Osteocyte (in vitro differentiated cells): Measurements from ENCODE around the gene PLA2G3. TPM values are rescaled to one million over a fixed set of nuclear protein-coding genes. Genes with fewer than 3 reads are reported as not detected.
"Not testable (repeated sequence)": the region's sequence is repeated elsewhere in the genome, so short reads cannot be mapped to it uniquely, and the experiment has no call there.

ENCODE experiments used
- DNase-seq: peaks from one replicate; pipeline ENCODE4 v3.0.0; 2021; ENCODE audit warnings: mixed read lengths; ENCODE audit not compliant: unreplicated experiment; ENCODE audit errors: extremely low spot score
- H3K27ac Mint-ChIP-seq: one replicate; pipeline ENCODE4 v1.8.0; 2021; ENCODE audit warnings: mild to moderate bottlenecking, mixed read lengths; ENCODE audit not compliant: unreplicated experiment
- H3K27me3 Mint-ChIP-seq: one replicate; pipeline ENCODE4 v1.8.0; 2021; ENCODE audit warnings: mixed read lengths; ENCODE audit not compliant: unreplicated experiment
- H3K36me3 Mint-ChIP-seq: one replicate; pipeline ENCODE4 v1.8.0; 2021; ENCODE audit warnings: mixed read lengths; ENCODE audit not compliant: unreplicated experiment
- H3K4me1 Mint-ChIP-seq: one replicate; pipeline ENCODE4 v1.8.0; 2021; ENCODE audit warnings: mixed read lengths; ENCODE audit not compliant: unreplicated experiment
- H3K4me3 Mint-ChIP-seq: one replicate; pipeline ENCODE4 v1.8.0; 2021; ENCODE audit warnings: mild to moderate bottlenecking, moderate library complexity, mixed read lengths; ENCODE audit not compliant: unreplicated experiment
- H3K9me3 Mint-ChIP-seq: one replicate; pipeline ENCODE4 v1.8.0; 2021; ENCODE audit warnings: mixed read lengths; ENCODE audit not compliant: unreplicated experiment
- total RNA-seq: library from RNA; stranded (reverse); gene quantifications from 2 replicates; pipeline ENCODE4 v1.2.1, GENCODE V29; 2021
- TF ChIP-seq, protein P1 (sequence below): fragments of 200-600 bp; sonication (generic); IDR thresholded peaks from 2 replicates; pipeline ENCODE4 v1.5.0; 2021; ENCODE audit warnings: antibody characterized with exemption, mild to moderate bottlenecking, moderate library complexity

Gene PLA2G3
- total RNA-seq, 1 donor from 2014 or later = not detected

DNA sequence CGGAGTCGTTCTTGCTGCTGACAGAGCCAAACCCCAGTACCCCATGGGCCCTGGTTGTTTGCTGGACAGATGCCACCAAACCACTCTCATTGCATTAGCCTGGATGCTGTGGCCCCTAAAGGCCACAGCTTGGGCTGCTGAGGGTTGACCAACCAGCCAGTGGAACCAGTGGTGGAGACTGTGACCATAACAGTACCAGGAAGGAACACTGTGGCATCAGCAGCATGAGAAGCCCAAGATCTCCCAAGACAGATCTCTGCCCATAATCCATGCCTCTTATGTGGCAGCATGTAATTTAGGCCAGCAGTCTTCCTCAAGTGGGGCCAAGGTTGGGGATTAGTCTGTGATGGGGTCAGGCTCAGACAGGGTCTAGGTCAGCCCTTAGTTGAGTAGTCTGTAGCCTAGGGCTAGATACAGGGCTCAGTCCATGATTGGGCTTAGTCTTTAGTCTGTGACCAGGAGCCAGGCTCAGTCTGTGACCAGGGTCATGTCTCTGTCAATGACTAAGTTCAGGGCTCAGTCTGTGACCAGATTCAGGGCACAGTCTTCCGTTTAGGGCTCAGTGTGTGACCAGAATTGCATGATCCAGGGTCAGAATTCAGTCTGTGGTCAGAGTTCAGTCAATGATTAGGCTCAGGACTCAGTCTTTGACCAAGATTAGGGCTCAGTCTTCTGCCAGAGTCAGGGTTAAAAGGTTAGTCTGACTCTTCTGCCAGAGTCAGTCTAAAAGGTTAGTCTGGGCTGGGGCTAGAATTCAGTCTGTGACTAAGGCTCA lies 22.1 kb downstream of the PLA2G3 start:
- DNase-seq = no peak
- Mint-ChIP-seq H3K4me1 (peaks cover 9% of the 10 kb centered on the region), H3K4me3 (no peak overlapping the region), H3K36me3 (no peaks in the 10 kb centered on the region), H3K27me3 (no peaks in the 10 kb centered on the region), H3K9me3 (no peaks in the 10 kb centered on the region), H3K27ac (no peak overlapping the region)
- TF ChIP-seq, protein P1, sequence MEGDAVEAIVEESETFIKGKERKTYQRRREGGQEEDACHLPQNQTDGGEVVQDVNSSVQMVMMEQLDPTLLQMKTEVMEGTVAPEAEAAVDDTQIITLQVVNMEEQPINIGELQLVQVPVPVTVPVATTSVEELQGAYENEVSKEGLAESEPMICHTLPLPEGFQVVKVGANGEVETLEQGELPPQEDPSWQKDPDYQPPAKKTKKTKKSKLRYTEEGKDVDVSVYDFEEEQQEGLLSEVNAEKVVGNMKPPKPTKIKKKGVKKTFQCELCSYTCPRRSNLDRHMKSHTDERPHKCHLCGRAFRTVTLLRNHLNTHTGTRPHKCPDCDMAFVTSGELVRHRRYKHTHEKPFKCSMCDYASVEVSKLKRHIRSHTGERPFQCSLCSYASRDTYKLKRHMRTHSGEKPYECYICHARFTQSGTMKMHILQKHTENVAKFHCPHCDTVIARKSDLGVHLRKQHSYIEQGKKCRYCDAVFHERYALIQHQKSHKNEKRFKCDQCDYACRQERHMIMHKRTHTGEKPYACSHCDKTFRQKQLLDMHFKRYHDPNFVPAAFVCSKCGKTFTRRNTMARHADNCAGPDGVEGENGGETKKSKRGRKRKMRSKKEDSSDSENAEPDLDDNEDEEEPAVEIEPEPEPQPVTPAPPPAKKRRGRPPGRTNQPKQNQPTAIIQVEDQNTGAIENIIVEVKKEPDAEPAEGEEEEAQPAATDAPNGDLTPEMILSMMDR = no peak

DNA sequence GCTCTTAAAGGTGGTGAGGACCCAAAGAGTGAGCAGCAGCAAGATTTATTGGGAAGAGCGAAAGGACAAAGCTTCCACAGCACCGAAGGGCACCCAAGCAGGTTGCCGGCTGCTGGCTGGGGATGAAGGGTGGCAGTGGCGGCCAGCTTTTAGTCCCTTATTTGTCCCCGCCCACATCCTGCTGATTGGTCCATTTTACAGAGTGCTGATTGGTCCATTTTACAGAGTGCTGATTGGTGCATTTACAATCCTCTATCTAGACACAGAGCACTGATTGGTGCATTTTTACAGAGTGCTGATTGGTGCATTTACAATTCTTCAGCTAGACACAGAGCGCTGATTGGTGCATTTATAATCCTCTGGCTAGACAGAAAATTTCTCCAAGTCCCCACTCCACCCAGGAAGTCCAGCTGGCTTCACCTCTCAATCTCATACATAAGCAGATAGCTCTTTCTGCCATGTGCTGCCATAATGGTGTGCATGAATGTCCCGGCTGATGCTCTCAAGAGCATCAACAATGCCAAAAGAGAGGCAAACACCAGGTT lies 27.7 kb downstream of the PLA2G3 start:
- not testable (repeated sequence) for H3K9me3 Mint-ChIP-seq, H3K4me1 Mint-ChIP-seq, DNase-seq, H3K27me3 Mint-ChIP-seq, H3K36me3 Mint-ChIP-seq, H3K27ac Mint-ChIP-seq, H3K4me3 Mint-ChIP-seq

DNA sequence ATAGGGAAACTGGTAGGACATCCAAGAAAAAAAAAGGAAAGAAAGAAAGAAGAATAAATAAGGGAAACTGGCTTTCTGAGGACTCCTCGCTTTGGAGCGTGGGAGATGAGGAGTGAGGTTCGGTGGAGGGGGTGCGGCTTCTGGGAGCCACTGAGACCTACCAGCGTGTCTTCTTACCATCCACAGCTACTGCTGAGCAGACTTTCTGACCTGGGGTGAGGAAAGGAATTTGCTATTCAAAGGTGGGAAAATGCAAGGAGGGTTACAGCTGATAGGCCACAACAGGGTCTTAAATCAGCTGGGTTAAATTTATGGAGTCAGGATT lies 32.5 kb downstream of the PLA2G3 start:
- TF ChIP-seq, protein P1 = no peak
- peak overlapping the region; percentile 93 for H3K4me3 Mint-ChIP-seq
- DNase-seq = no peak
- H3K9me3 Mint-ChIP-seq = no peaks in the 10 kb centered on the region
- peaks cover 2% of the 10 kb centered on the region for H3K36me3 Mint-ChIP-seq
- peaks cover 29% of the 10 kb centered on the region for H3K4me1 Mint-ChIP-seq
- peak overlapping the region; percentile 90 for H3K27ac Mint-ChIP-seq
- no peaks in the 10 kb centered on the region for H3K27me3 Mint-ChIP-seq

DNA sequence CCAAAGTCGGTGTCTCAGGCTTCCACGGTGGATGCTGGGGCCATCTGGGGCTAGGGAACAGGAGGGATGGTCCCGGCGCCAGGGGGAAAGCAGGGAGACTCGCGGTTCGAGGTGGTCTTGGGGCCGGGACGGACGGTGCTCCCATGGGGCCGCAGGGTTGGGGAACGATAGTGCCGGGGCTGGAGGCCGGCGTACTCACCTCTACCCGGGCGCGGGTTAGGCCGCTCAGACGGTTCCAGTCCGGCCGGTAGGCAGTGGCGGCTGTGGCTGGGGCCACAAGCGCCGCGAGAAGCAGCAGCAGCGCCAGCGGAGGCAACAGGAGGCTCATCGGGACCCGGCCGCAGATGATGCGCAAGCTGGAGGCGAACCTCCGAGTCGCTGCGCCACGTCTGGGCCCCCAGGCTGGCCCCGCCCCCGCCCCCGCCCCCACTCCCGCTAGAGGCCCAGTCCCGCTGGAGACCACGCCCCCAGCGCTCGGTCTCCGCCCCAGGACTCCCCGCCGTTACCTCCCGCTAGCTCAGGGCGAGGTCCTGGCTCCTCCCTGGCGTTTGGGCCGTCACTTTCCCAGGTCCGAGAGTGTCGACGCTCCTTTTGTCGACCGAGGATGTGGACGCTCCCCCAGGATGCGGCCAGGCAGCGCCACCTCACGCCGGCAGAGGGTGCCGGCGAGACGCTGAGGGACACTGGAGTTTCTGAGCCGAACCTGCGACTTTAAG lies 33.0 kb downstream of the PLA2G3 start, which contains the start of gene SELENOM:
Gene SELENOM, minus strand, starts transcription at position 391 of the 716 bp plus-strand sequence. Its CDS starts 63 bp downstream, at position 328.
- Mint-ChIP-seq H3K27ac (peak within 1 kb of the TSS; percentile 90), H3K4me3 (peak within 1 kb of the TSS; percentile 93), H3K27me3 (no peaks in the 10 kb centered on the region), H3K4me1 (peaks cover 34% of the 10 kb centered on the region), H3K36me3 (peaks cover 2% of the 10 kb centered on the region), H3K9me3 (no peaks in the 10 kb centered on the region)
- peak; percentile 99 for DNase-seq
- TF ChIP-seq, protein P1 = peak; percentile 96

DNA sequence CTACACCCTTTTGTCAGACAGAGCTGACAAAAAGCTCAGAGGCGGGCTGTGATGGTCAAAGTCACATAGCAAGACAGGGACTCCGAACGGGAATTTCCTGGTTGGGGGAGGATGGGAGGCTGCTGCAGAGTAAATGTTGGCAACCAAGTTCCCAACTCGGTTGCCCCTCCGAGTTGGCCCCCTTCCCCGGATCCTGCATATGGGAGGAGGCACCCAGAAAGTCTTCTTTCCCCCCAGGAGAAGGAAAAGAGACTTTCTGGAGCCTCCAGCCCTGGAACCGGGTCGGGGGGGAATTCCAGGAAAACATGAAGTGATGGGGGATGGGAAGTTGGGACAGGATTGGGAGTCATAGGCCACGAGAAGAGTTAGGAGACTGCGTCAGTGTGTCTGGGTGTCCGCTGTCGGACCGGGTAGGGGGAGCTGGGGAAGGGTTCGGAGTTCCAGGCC lies 33.6 kb downstream of the PLA2G3 start:
- Mint-ChIP-seq H3K36me3 (peaks cover 2% of the 10 kb centered on the region), H3K4me3 (peak overlapping the region; percentile 93), H3K9me3 (no peaks in the 10 kb centered on the region), H3K27ac (peak overlapping the region; percentile 90), H3K4me1 (peaks cover 40% of the 10 kb centered on the region), H3K27me3 (no peaks in the 10 kb centered on the region)
- no peak for DNase-seq
- TF ChIP-seq, protein P1 = no peak
